Keratinocyte (primary cell): ENCODE results near the gene TMEM30A. TPM values are rescaled to one million over a fixed set of nuclear protein-coding genes. Genes with fewer than 3 reads are reported as not detected.

Experiments
- DNase-seq: peaks from one replicate; pipeline ENCODE4 v3.0.0-alpha.2; 2011; ENCODE audit warnings: low read depth, missing footprints, low spot score
- FAIRE-seq: peaks from 2 replicates; lab custom pipeline; 2011; peaks lifted over from hg19 to GRCh38; lab: Jason Lieb, UNC
- H2AFZ ChIP-seq: 2 replicates; pipeline ENCODE4 v1.6.0; 2012; ENCODE audit warnings: low read length, control low read depth, inconsistent platforms; ENCODE audit not compliant: control insufficient read depth
- H3K27ac ChIP-seq: 2 replicates; pipeline ENCODE4 v1.5.1; 2011; ENCODE audit warnings: low read length; ENCODE audit not compliant: control insufficient read depth, insufficient read depth
- H3K27me3 ChIP-seq: 3 replicates; pipeline ENCODE4 v1.6.0; 2011; ENCODE audit warnings: low read length; ENCODE audit not compliant: control insufficient read depth, insufficient read depth; ENCODE audit errors: extremely low read depth
- H3K36me3 ChIP-seq, 2 experiments: 2 replicates in 1 of 2; 3 replicates in 1 of 2; pipeline ENCODE4 v1.5.1; 2011; ENCODE audit warnings: low read length in 2 of 2, mild to moderate bottlenecking in 1 of 2; ENCODE audit not compliant: control insufficient read depth in 2 of 2, insufficient read depth in 2 of 2; ENCODE audit errors: extremely low read depth in 1 of 2
- H3K4me1 ChIP-seq: 3 replicates; pipeline ENCODE4 v1.5.1; 2011; ENCODE audit warnings: low read length; ENCODE audit not compliant: control insufficient read depth, insufficient read depth; ENCODE audit errors: extremely low read depth
- H3K4me2 ChIP-seq: 3 replicates; pipeline ENCODE4 v1.6.0; 2011; ENCODE audit warnings: low read depth, low read length; ENCODE audit not compliant: control insufficient read depth, insufficient read depth; ENCODE audit errors: extremely low read depth
- H3K4me3 ChIP-seq, 3 experiments: fragments of 200-600 bp in 1 of 3; sonication (generic) in 1 of 3; 2 replicates in 2 of 3; 3 replicates in 1 of 3; pipeline ENCODE4 v1.5.1; 2011 to 2016; ENCODE audit warnings: low read length in 3 of 3, mild to moderate bottlenecking in 3 of 3, control low read depth in 2 of 3, inconsistent platforms in 1 of 3, low read depth in 1 of 3, mixed read lengths in 1 of 3, mixed run types in 1 of 3, moderate library complexity in 1 of 3; ENCODE audit not compliant: control insufficient read depth in 2 of 3, insufficient read depth in 2 of 3; ENCODE audit errors: extremely low read depth in 1 of 3
- H3K79me2 ChIP-seq: 2 replicates; pipeline ENCODE4 v1.6.0; 2012; ENCODE audit warnings: low read length; ENCODE audit not compliant: control insufficient read depth, insufficient read depth
- H3K9ac ChIP-seq: 3 replicates; pipeline ENCODE4 v1.6.0; 2011; ENCODE audit warnings: low read length; ENCODE audit not compliant: control insufficient read depth, insufficient read depth; ENCODE audit errors: extremely low read depth
- H3K9me1 ChIP-seq: 3 replicates; pipeline ENCODE4 v1.6.0; 2011; ENCODE audit warnings: low read length; ENCODE audit not compliant: control insufficient read depth, insufficient read depth; ENCODE audit errors: extremely low read depth
- H3K9me3 ChIP-seq: 2 replicates; pipeline ENCODE4 v1.5.1; 2012; ENCODE audit warnings: low read depth, low read length; ENCODE audit not compliant: control insufficient read depth
- H4K20me1 ChIP-seq: 3 replicates; pipeline ENCODE4 v1.6.0; 2011; ENCODE audit warnings: low read length; ENCODE audit not compliant: control insufficient read depth, insufficient read depth; ENCODE audit errors: extremely low read depth
- CTCF ChIP-seq, 3 experiments: IDR thresholded peaks in 1 of 3; conservative IDR thresholded peaks in 1 of 3; optimal IDR thresholded peaks in 1 of 3; 2 replicates in 2 of 3; 3 replicates in 1 of 3; pipeline versions ENCODE3 to v1.5.1; 2011; ENCODE audit warnings: low read length in 3 of 3, mild to moderate bottlenecking in 3 of 3, moderate library complexity in 2 of 3, control low read depth in 1 of 3, inconsistent platforms in 1 of 3; ENCODE audit not compliant: insufficient read depth in 2 of 3; ENCODE audit errors: extremely low read depth in 1 of 3
- EZH2 ChIP-seq: IDR thresholded peaks from one replicate; pipeline ENCODE4 v1.6.1; 2012; ENCODE audit warnings: inconsistent platforms, mild to moderate bottlenecking, low read length, moderate library complexity
- dilution Hi-C: fragments of 300-500 bp; cut with MboI; formaldehyde crosslinking; loops from one replicate; pipeline ENCODE4 v1.7.0; 2020; ENCODE audit warnings: low sequenced_read_pairs; ENCODE audit not compliant: extremely low pct_ligation_motif_present
- polyA plus RNA-seq, 5 experiments: library from polyadenylated mRNA; depleted of rRNA in 3 of 5; stranded (reverse) in 3 of 5; stranded (forward) in 1 of 5; unstranded in 1 of 5; fragments of >200 nt; gene quantifications; 1 replicate in 1 of 5; 2 replicates in 3 of 5; 3 replicates in 1 of 5; pipeline versions ENCODE4 v1.2.1 to v1.2.3, GENCODE V29; 2011 to 2012; ENCODE audit warnings: missing spikeins in 2 of 5, low read depth in 1 of 5, low replicate concordance in 1 of 5

TMEM30A gene
- polyA plus RNA-seq, 1 donor (not counting 4 experiments of a cell fraction or from before 2014, with no cell fraction given) = 50.2 TPM

GRCh38 chr6:75266716-75267291 lies 17.8 kb downstream of the TMEM30A start:
- Histone ChIP-seq H4K20me1 (no peaks in the 10 kb centered on the region), H3K27me3 (no peaks in the 10 kb centered on the region), H3K79me2 (peaks cover 43% of the 10 kb centered on the region), H3K9ac (no peak overlapping the region), H3K36me3 (peaks cover 0 to 3% of the 10 kb centered on the region in 2 experiments), H3K27ac (no peak overlapping the region), H3K9me3 (peaks cover under 1% of the 10 kb centered on the region), H3K4me1 (peaks cover 10% of the 10 kb centered on the region), H3K4me3 (no peak overlapping the region), H3K9me1 (no peaks in the 10 kb centered on the region), H2AFZ (no peak overlapping the region), H3K4me2 (no peak overlapping the region)
- TF ChIP-seq EZH2 (no peak), CTCF (optimal IDR thresholded peaks at IDR 0.05 in 1 of 3, IDR thresholded peaks at IDR 0.05 in 1 of 3, conservative IDR thresholded peaks at IDR 0.05 in 1 of 3; ENCODE audit: extremely low read depth in 1 of 3, insufficient read depth in 2 of 3, low read length in 3 of 3) (peak in 2 of 3 experiments; percentile 55 to 64)
- peak; percentile 71 for FAIRE-seq
- dilution Hi-C loops = no loop called here
- no peak for DNase-seq

- DNase-seq (no peak), FAIRE-seq (no peak)
- H2AFZ ChIP-seq = no peak overlapping the region
- H3K4me3 ChIP-seq = no peak overlapping the region
- H3K9me1 ChIP-seq = no peaks in the 10 kb centered on the region
- no peak overlapping the region for H3K27ac ChIP-seq
- H3K9ac ChIP-seq = no peak overlapping the region
- H3K4me1 ChIP-seq = peaks cover 6% of the 10 kb centered on the region
- no peaks in the 10 kb centered on the region for H3K27me3 ChIP-seq
- dilution Hi-C loops = no loop called here
- H3K9me3 ChIP-seq = no peaks in the 10 kb centered on the region
- peaks cover 2 to 5% of the 10 kb centered on the region in 2 experiments for H3K36me3 ChIP-seq
- H3K4me2 ChIP-seq = no peak overlapping the region
- H4K20me1 ChIP-seq = no peaks in the 10 kb centered on the region
- TF ChIP-seq EZH2 = no peak
- TF ChIP-seq CTCF (optimal IDR thresholded peaks at IDR 0.05 in 1 of 3, IDR thresholded peaks at IDR 0.05 in 1 of 3, conservative IDR thresholded peaks at IDR 0.05 in 1 of 3; ENCODE audit: extremely low read depth in 1 of 3, insufficient read depth in 2 of 3, low read length in 3 of 3) = no peak
- peaks cover 17% of the 10 kb centered on the region for H3K79me2 ChIP-seq
These were observed 21.2 kb downstream of the TMEM30A start for GRCh38 chr6:75263401-75263750.
